ENCODE results near the gene MX2.

MX2 gene

DNA sequence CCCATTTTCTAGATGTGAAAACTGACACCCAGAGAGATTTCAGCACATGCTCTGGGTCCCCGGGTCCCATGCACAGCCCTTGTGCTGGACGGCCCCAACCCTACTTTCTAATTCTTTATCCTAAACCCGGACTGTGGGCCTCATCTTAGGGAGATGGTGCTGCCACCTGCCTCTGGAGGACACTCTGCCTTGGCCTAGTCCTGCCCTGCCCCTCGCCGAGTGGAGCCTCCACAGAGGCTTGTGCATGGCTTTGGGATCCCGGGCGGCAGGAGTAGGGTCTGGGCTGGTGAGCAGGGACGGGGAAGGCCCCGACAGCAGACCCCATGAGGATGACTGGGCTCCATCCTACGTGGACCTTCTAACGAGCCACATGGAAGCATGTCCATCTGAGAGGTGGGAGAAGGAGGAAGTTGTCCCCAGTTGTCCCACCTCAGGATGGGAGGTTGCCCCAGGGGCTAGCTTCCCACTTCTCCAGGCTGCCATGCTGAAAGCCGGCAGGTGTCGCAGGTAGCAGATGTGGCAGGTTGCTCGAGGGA, 12.4 kb downstream of the MX2 start:
- TF ChIP-seq, protein P1, sequence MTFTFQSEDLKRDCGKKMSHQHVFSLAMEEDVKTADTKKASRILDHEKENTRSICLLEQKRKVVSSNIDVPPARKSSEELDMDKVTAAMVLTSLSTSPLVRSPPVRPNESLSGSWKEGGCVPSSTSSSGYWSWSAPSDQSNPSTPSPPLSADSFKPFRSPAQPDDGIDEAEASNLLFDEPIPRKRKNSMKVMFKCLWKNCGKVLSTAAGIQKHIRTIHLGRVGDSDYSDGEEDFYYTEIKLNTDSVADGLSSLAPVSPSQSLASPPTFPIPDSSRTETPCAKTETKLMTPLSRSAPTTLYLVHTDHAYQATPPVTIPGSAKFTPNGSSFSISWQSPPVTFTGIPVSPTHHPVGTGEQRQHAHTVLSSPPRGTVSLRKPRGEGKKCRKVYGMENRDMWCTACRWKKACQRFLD (tag by site-specific recombination; IDR thresholded peaks at IDR 0.05) = no peak
- no peak for TF ChIP-seq ZNF426 (tag by site-specific recombination; IDR thresholded peaks at IDR 0.05)
- Histone ChIP-seq H3K9me3 (ENCODE audit: control insufficient read depth, insufficient read depth, low read depth, low read length) (no peaks in the 10 kb centered on the region), H3K4me1 (ENCODE audit: control insufficient read depth, insufficient read depth, low read length) (no peaks in the 10 kb centered on the region), H3K4me3 (ENCODE audit: low read depth, low read length) (no peak overlapping the region), H3K36me3 (ENCODE audit: control insufficient read depth in 2 of 2, insufficient read depth in 1 of 2, low read length in 2 of 2) (no peaks in the 10 kb centered on the region), H3K27ac (ENCODE audit: extremely low read depth, low read depth, low read length) (no peak overlapping the region)
- ChIA-PET POLR2A (no interaction called here), CTCF (no interaction called here)

GRCh38 chr21:41374867-41375533, 13.2 kb downstream of the MX2 start:
- ChIA-PET POLR2A (no interaction called here), CTCF (interaction anchor here (0.7 kb wide), 1 partner anchor 36 kb away, joined by 3 read pairs; no protein-coding TSS in a partner anchor)
- Histone ChIP-seq H3K27ac (ENCODE audit: extremely low read depth, low read depth, low read length) (no peak overlapping the region), H3K4me3 (ENCODE audit: low read depth, low read length) (no peak overlapping the region), H3K36me3 (ENCODE audit: control insufficient read depth in 2 of 2, insufficient read depth in 1 of 2, low read length in 2 of 2) (no peaks in the 10 kb centered on the region), H3K4me1 (ENCODE audit: control insufficient read depth, insufficient read depth, low read length) (no peaks in the 10 kb centered on the region), H3K9me3 (ENCODE audit: control insufficient read depth, insufficient read depth, low read depth, low read length) (no peaks in the 10 kb centered on the region)
- TF ChIP-seq FEZF1 (tag by site-specific recombination; IDR thresholded peaks at IDR 0.05) = no peak
- TF ChIP-seq ZNF623 (tag by site-specific recombination; IDR thresholded peaks at IDR 0.05) = peak; percentile 90

DNA sequence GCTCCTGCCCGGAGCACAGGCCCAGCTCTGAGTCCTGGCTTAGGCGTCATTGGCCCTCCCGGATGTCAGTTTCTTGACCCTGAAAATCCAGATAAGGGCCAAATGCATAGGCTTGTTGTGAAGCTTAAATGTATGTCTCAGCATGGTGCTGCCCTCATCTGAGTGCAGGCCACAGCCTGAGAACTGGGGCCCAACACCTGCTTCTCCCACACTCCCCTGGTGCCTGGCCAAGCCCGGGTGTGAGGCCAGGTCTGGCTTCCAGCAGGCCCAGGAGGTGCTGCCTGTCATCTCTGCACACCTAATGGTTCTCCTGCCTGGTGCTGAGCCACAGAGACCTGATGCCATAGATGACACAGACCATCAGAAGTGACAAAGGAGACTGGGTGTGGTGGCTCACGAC, 14.0 kb downstream of the MX2 start:
- Histone ChIP-seq H3K4me3 (ENCODE audit: low read depth, low read length) (no peak overlapping the region), H3K9me3 (ENCODE audit: control insufficient read depth, insufficient read depth, low read depth, low read length) (no peaks in the 10 kb centered on the region), H3K36me3 (ENCODE audit: control insufficient read depth in 2 of 2, insufficient read depth in 1 of 2, low read length in 2 of 2) (no peaks in the 10 kb centered on the region), H3K4me1 (ENCODE audit: control insufficient read depth, insufficient read depth, low read length) (no peaks in the 10 kb centered on the region), H3K27ac (ENCODE audit: extremely low read depth, low read depth, low read length) (no peak overlapping the region)
- no peak for TF ChIP-seq ZNF335 (tag by site-specific recombination; conservative IDR thresholded peaks at IDR 0.05)
- TF ChIP-seq, protein P2, sequence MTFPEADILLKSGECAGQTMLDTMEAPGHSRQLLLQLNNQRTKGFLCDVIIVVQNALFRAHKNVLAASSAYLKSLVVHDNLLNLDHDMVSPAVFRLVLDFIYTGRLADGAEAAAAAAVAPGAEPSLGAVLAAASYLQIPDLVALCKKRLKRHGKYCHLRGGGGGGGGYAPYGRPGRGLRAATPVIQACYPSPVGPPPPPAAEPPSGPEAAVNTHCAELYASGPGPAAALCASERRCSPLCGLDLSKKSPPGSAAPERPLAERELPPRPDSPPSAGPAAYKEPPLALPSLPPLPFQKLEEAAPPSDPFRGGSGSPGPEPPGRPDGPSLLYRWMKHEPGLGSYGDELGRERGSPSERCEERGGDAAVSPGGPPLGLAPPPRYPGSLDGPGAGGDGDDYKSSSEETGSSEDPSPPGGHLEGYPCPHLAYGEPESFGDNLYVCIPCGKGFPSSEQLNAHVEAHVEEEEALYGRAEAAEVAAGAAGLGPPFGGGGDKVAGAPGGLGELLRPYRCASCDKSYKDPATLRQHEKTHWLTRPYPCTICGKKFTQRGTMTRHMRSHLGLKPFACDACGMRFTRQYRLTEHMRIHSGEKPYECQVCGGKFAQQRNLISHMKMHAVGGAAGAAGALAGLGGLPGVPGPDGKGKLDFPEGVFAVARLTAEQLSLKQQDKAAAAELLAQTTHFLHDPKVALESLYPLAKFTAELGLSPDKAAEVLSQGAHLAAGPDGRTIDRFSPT (tag by site-specific recombination; IDR thresholded peaks at IDR 0.05) = no peak
- no peak for TF ChIP-seq ZNF157 (tag by site-specific recombination; IDR thresholded peaks at IDR 0.05)
- TF ChIP-seq SCRT1 (tag by site-specific recombination; IDR thresholded peaks at IDR 0.05; ENCODE audit: borderline replicate concordance) = no peak
- TF ChIP-seq SP3 (tag by site-specific recombination; IDR thresholded peaks at IDR 0.05) = no peak
- no peak for TF ChIP-seq KLF16 (tag by site-specific recombination; IDR thresholded peaks at IDR 0.05)
- TF ChIP-seq PRDM1 (tag by site-specific recombination; IDR thresholded peaks at IDR 0.05) = no peak
- TF ChIP-seq ZNF19 (tag by site-specific recombination; IDR thresholded peaks at IDR 0.05; ENCODE audit: low read depth) = no peak
- TF ChIP-seq ZNF561 (tag by site-specific recombination; IDR thresholded peaks at IDR 0.05; ENCODE audit: borderline replicate concordance) = no peak
- TF ChIP-seq, protein P3, sequence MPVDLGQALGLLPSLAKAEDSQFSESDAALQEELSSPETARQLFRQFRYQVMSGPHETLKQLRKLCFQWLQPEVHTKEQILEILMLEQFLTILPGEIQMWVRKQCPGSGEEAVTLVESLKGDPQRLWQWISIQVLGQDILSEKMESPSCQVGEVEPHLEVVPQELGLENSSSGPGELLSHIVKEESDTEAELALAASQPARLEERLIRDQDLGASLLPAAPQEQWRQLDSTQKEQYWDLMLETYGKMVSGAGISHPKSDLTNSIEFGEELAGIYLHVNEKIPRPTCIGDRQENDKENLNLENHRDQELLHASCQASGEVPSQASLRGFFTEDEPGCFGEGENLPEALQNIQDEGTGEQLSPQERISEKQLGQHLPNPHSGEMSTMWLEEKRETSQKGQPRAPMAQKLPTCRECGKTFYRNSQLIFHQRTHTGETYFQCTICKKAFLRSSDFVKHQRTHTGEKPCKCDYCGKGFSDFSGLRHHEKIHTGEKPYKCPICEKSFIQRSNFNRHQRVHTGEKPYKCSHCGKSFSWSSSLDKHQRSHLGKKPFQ (tag by site-specific recombination; IDR thresholded peaks at IDR 0.05) = no peak
- no peak for TF ChIP-seq AEBP2 (tag by site-specific recombination; IDR thresholded peaks at IDR 0.05; ENCODE audit: borderline replicate concordance)
- no peak for TF ChIP-seq TRIM28 (IDR thresholded peaks at IDR 0.05; ENCODE audit: borderline replicate concordance, low read length)
- no peak for TF ChIP-seq ZNF548 (tag by site-specific recombination; IDR thresholded peaks at IDR 0.05)
- TF ChIP-seq ZNF549 (tag by site-specific recombination; IDR thresholded peaks at IDR 0.05) = no peak
- TF ChIP-seq ZNF585B (tag by site-specific recombination; IDR thresholded peaks at IDR 0.05) = no peak
- TF ChIP-seq ZNF350 (tag by site-specific recombination; IDR thresholded peaks at IDR 0.05) = no peak
- TF ChIP-seq PBX3 (CRISPR knock-in tag; IDR thresholded peaks at IDR 0.05) = no peak
- POLR2A ChIA-PET = no interaction called here
- CTCF ChIA-PET = interaction anchor here (0.7 kb wide), 1 partner anchor 35 kb away, joined by 3 read pairs; no protein-coding TSS in a partner anchor
